GM19099 (cell line): ENCODE results near the gene MKRN1.

Source experiments
- POLR2A ChIP-seq: IDR thresholded peaks from 3 replicates; pipeline ENCODE4 v1.6.1; 2011; ENCODE audit warnings: low read depth; ENCODE audit not compliant: insufficient read length; ENCODE audit errors: extremely low read depth

The MKRN1 gene, protein sequence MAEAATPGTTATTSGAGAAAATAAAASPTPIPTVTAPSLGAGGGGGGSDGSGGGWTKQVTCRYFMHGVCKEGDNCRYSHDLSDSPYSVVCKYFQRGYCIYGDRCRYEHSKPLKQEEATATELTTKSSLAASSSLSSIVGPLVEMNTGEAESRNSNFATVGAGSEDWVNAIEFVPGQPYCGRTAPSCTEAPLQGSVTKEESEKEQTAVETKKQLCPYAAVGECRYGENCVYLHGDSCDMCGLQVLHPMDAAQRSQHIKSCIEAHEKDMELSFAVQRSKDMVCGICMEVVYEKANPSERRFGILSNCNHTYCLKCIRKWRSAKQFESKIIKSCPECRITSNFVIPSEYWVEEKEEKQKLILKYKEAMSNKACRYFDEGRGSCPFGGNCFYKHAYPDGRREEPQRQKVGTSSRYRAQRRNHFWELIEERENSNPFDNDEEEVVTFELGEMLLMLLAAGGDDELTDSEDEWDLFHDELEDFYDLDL

DNA sequence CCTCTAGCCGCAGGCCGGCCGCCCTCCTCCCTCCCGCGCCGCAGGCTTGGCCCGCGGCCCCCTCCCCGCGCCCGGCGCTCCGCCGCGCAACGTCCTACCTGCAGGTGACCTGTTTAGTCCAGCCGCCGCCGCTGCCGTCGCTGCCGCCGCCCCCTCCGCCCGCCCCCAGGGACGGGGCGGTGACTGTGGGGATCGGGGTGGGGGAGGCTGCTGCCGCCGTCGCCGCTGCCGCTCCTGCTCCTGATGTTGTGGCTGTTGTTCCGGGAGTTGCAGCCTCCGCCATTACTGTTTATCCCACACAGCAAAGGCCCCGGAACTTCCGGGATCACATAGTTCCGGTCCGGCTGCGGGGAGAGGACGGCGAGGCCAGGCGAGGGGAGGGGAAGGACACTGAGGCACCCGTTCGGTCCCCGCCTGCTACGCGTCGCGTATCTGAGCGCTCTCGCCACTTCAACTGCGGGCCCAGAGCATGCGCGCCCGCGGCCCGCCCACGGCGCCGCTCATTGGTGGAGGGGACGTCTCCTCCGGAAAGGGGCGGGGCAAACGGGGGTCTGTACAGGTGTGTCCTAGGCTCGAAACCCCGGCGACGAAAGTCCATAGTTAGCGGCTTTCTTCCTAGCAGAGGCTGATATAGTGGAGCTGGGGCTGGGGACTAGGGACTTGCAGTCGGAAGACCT lies at the start of gene MKRN1:
MKRN1 (minus strand) TSS at position 444 of the 677 bp plus-strand sequence; CDS start at position 283, 161 bp downstream.
- TF ChIP-seq POLR2A = peak; percentile 73

DNA sequence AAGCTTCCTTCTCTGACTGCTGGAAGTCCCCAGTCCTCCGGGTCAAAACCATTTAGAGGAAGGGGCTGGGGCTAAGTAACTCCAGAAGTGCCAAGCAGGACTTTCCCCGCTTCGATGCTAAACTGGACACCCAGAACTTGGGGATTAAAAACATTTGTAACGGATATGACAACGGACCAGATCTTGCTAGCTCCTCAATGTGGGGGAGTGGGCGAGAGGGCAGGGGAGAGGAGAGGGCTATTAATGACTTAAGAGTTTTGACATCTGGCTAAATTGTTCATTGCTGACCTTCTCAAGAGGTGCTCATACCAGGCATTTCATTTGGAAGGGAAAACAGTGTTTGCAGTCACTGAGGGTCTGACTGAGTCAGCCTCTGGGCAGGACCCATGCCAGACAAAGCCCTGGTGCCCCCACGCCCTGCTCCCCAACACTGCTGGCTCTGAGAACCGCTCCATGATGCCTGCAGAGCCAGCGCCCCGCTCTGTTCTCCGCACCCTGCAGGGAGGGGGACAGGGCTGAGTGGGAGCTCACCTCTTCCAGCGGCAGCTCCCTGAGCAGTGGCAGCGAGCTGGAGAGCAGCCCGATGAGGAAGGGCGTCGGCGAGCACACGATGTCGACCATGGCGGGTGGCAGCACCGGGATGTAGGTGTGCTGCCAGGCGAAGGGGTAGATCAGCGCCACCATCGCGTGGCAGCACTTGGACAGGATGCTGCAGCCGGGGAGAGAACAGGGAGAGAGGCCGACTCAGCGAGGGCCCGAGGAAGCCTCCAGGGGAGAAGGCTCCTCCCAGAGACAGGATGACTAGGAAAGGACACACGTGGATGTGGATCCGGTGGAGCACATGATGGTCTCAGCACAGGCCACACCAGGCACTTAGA lies 47.7 kb upstream of the MKRN1 start:
- no peak for TF ChIP-seq POLR2A

DNA sequence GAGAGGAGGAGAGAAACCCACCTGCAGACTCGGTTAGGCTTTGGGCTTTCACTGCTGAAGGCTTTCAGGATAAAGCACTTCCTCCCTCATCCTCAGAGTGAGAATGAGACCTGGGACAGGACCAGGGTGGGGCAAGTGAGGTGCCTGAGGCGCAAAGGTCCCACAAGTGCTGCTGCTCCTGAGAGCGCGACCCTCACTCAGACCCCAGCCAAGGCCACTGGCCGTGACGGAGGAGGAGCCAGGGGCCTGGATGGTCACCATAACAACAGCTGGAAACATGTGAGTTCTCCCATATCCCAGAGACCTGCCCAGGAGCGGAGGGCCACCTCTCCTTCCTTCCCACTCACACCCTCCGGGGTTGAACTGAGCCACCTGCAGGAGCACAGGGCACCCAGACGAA lies 46.9 kb upstream of the MKRN1 start:
- TF ChIP-seq POLR2A = no peak

DNA sequence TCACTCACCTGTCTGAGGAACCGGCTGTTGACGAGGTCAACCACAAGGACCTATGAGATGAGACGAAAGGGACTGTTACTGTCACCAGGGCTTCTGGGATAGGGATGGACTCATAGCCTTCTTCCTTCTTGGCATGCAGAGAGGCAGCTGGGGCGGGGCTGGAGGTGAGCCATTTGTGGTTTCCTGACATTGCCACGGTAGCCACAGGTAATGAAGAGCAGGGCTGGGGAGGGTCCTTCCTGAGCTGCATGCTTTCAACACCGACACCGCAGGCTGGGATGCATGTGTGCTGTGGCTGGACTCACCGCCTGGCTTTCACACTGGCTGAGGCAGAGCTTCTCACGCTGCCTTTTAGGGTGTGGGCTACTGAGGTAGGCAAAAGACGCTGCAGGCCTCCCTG lies 46.4 kb upstream of the MKRN1 start:
- TF ChIP-seq POLR2A = no peak

DNA sequence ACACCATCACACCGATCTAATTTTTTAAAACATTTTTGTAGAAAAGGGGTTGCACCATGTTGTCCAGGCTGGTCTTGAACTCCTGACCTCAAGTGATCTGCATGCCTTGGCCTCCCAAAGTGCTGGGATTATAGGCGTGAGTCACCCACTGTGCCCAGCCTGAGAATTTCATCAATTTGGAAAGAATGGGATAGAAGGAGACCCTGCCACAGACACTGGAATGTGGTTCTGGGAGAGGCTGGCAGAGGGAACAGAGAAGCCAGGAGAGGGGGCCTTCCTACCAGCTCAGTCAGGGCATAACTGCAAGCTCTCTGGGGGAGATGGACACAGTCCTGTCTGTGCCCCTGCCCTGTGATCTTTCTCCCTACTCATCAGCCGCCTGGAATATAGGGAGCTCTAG lies 42.1 kb upstream of the MKRN1 start:
- no peak for TF ChIP-seq POLR2A

DNA sequence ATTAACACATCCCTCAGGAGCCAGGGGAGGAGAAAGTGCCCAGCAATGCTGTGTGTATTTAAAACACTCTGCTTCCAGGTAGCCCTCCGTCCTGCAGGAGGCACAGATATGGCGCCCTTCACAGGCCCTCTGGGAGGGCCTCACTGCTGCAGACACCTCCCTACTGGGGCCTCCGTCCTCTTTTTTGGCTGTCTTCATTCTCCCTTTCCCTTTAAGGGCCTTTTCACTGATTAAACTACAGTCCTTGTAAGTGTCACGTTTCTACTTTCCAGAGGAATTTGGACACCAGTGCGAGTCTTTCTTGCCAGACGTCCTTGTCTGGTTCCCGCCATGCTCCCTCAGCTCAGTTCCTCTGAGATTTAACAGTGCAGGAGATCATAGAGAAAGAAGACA lies 39.7 kb upstream of the MKRN1 start:
- TF ChIP-seq POLR2A = no peak

- TF ChIP-seq POLR2A = no peak
Observed at GRCh38 chr7:140518370-140519006, 39.2 kb upstream of the MKRN1 start.

DNA sequence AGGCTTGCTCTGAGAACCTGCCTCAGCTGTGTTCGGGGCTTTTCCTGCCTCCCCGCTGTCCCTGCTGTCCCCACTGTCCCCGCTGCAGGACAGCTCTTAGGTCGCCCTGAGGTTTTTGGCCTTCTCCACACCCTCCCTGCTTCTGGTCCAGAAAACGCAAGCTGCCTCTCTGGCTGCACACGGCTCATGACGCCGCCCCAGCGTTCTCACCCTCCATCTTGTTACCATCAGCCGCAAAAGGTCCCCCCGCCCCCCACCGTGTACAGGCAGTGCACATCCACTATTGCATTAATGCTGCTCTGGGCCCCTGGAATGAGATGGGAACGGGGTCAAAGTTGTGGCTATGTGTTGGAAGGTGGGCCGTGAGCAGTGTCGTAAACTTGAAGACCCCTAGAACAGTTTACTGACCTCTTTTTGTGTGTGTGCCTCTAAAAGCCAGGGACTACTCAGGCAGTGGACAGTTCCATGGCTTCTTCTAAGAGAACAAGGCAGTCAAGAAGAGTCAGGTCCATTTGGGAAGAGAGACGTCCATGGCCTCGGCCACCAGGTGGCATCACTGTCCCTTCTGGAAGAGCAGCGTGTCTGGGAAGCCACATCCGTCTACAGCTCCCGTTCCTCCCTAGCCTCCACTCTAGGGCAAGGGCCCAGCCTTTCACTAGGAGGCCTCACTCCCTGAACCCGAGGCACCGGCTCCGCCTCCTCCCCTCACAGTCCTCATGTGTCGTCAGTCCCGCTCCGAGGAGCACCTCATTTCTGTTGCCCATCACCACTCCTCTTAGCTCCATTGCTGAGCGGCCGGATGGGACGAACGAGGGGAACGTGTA lies 38.5 kb upstream of the MKRN1 start:
- no peak for TF ChIP-seq POLR2A

DNA sequence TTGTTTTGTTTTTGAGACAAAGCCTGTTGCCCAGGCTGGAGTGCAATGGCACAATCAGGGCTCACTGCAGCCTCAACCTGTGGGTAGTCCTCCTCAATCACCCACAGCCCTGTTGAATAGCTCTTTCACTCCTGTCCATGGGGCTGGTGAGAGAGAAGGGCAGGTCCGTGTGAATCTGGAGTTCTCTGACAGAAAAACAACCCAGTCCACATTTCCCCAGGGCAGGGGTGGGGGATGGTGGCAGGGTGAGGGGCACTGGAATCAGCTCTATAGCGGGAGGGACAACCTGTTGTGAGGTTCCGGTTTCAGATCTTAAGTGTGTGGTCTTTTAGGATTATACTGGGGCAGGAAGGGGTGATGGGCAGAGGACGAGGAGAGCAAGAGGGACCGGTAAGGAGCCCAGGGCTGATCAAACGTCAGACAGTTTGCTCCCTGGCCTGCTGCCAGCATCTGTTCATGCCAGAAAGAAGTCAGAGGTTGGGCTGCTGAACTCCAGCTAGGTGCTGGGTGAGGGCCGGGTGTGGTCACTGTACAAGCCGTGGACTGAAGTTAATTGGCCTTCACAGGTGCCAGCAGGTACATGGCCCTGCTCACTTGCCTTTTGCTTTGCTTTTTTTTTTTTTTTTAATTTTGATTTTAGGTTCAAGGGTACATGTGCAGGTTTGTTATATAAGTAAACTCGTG lies 33.2 kb upstream of the MKRN1 start:
- no peak for TF ChIP-seq POLR2A

DNA sequence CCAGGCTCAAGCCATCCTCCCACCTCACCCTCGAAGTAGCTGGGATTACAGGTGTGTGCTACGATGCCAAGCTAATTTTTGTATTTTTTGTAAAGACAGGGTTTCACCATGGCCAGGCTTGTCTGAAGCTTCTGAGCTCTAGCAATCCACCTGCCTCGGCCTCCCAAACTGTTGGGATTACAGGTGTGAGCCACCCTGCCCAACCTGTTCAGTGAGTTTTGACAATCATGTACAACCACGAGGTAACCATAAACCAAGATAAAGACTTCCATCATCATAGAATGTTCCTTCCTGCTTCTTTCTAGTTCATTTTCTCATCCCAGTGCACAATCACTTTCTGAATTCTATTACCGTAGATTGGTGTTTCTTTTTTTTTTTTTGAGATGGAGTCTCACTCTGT lies 30.5 kb upstream of the MKRN1 start:
- TF ChIP-seq POLR2A = no peak

GRCh38 chr7:140506788-140507464 lies 27.6 kb upstream of the MKRN1 start:
- no peak for TF ChIP-seq POLR2A

GRCh38 chr7:140501966-140502365 lies 22.7 kb upstream of the MKRN1 start:
- no peak for TF ChIP-seq POLR2A
